ENCODE measurements around the gene JOSD1. TPM values are rescaled to one million over a fixed set of nuclear protein-coding genes. Genes with fewer than 3 reads are reported as not detected.

JOSD1 gene
- total and polyA plus RNA-seq, 9 of the 15 experiments (the other 6 are each of a cell fraction or from before 2014, with no cell fraction given), result 8.9 to 39.1 (median 30.4) TPM

GRCh38 chr22:38718414-38718813, 17.7 kb upstream of the JOSD1 start (continued):
- peak; percentile 37; the same call in 1 of the 2 replicates for TF ChIP-seq ATF3 (IDR thresholded peaks at IDR 0.05)
- TF ChIP-seq ATF3 (CRISPR knock-in tag; conservative IDR thresholded peaks at IDR 0.05), result no peak

GRCh38 chr22:38717244-38717643, 16.5 kb upstream of the JOSD1 start:
- in situ Hi-C loops (cut with MboI) (no loop called here), intact Hi-C loops (cut with micrococcal nuclease) (no loop called here)
- BruUV-seq (replicated peaks), result no TSS peak
- H3K4me2 ChIP-seq (ENCODE audit: insufficient read depth, low read length), result no peak overlapping the region
- no peak overlapping the region for H2AFZ ChIP-seq (ENCODE audit: low read depth, low read length)
- FAIRE-seq, result no peak
- H3K79me2 ChIP-seq (ENCODE audit: control insufficient read depth, insufficient read depth, low read length), result peaks cover 44% of the 10 kb centered on the region
- ChIA-PET POLR2A (interaction anchor here (1.5 kb wide), 1 partner anchor 10 kb away, joined by 8 read pairs; no protein-coding TSS in a partner anchor), CTCF (ENCODE audit: low intra/inter-chr PET ratio) (no interaction called here)
- H3K9ac ChIP-seq (ENCODE audit: insufficient read depth in 1 of 2, low read depth in 2 of 2, low read length in 2 of 2), result no peak overlapping the region
- no peak overlapping the region for H3K27ac ChIP-seq (ENCODE audit: extremely low read depth, low read depth, low read length)
- peaks cover 3% of the 10 kb centered on the region for H3K9me1 ChIP-seq (ENCODE audit: control insufficient read depth, insufficient read depth, low read length)
- peaks cover 65% of the 10 kb centered on the region; the same call in 2 of the 3 replicates for H3K36me3 ChIP-seq (ENCODE audit: control insufficient read depth, insufficient read depth, low read length)
- 85% methylated on average over 5 of the region's 6 CpGs for WGBS (ENCODE audit: insufficient coverage, low coverage, missing lambda C conversion rate)
- H3K4me1 ChIP-seq (replicated peaks in 1 of 2; ENCODE audit: control insufficient read depth in 2 of 2, insufficient read depth in 2 of 2, low read length in 2 of 2), result peaks cover 33 to 42% of the 10 kb centered on the region in 2 experiments; a peak in 4 of 5 replicates
- ATAC-seq, result no peak
- peaks cover 43% of the 10 kb centered on the region for H4K20me1 ChIP-seq (replicated peaks; ENCODE audit: control insufficient read depth, insufficient read depth, low read length)
- DNase-seq (ENCODE audit: extremely low read depth in 1 of 4, low spot score in 3 of 4), result no peak
- no peak overlapping the region for H3K4me3 ChIP-seq
- H3K27me3 ChIP-seq (ENCODE audit: control insufficient read depth in 2 of 2, insufficient read depth in 2 of 2, low read length in 2 of 2), result no peaks in the 10 kb centered on the region
- H3K9me3 ChIP-seq (replicated peaks; ENCODE audit: control insufficient read depth, insufficient read depth, low read depth, low read length), result no peaks in the 10 kb centered on the region
- TF ChIP-seq TAF15 (IDR thresholded peaks at IDR 0.05; ENCODE audit: low read depth, low read length) (no peak), E2F8 (IDR thresholded peaks at IDR 0.05; ENCODE audit: low read depth, partially characterized antibody) (no peak), YBX1 (IDR thresholded peaks at IDR 0.05) (no peak), ZBTB17 (CRISPR knock-in tag; IDR thresholded peaks at IDR 0.05) (no peak), USF1 (CRISPR knock-in tag; IDR thresholded peaks at IDR 0.05) (no peak), GATAD2B (IDR thresholded peaks at IDR 0.05; ENCODE audit: borderline replicate concordance) (no peak), CREBBP (IDR thresholded peaks at IDR 0.05; ENCODE audit: low read depth, low read length) (no peak), ZNF253 (CRISPR knock-in tag; conservative IDR thresholded peaks at IDR 0.05) (no peak), ZNF3 (CRISPR knock-in tag; IDR thresholded peaks at IDR 0.05) (no peak), HNRNPLL (IDR thresholded peaks at IDR 0.05; ENCODE audit: low read depth, low read length, poor library complexity, severe bottlenecking) (no peak), E2F4 (CRISPR knock-in tag; IDR thresholded peaks at IDR 0.05; ENCODE audit: low read depth) (no peak), KLF13 (tag; IDR thresholded peaks at IDR 0.05; ENCODE audit: borderline replicate concordance, low read depth) (no peak), PYGO2 (tag; IDR thresholded peaks at IDR 0.05) (no peak), ZNF174 (CRISPR knock-in tag; IDR thresholded peaks at IDR 0.05) (no peak)

Data from K562 (cell line).